SKM-1 (cell line): Measurements from ENCODE around the gene DNAAF3.
A peak's percentile ranks its signal among the peaks of the same experiment; 100 is the strongest.
"Not testable (repeated sequence)": the region's sequence is repeated elsewhere in the genome, so short reads cannot be mapped to it uniquely, and the experiment has no call there.

ENCODE experiments used
- DNase-seq: peaks from one replicate; lab custom pipeline; 2025; ENCODE audit not compliant: unreplicated experiment; lab: John Stamatoyannopoulos, UW

Gene DNAAF3

GRCh38 chr19:55166530-55167268, at the start of gene DNAAF3:
DNAAF3 (minus strand) TSS chr19:55166613; CDS start chr19:55166413, 200 bp downstream.
- peak; percentile 88 for DNase-seq

GRCh38 chr19:55213547-55213946, 47.1 kb upstream of the DNAAF3 start:
- no peak for DNase-seq

- DNase-seq = no peak
These were observed 46.0 kb upstream of the DNAAF3 start for GRCh38 chr19:55212447-55212846.

GRCh38 chr19:55209693-55210472, 43.5 kb upstream of the DNAAF3 start:
- DNase-seq = no peak

GRCh38 chr19:55208880-55209692, 42.7 kb upstream of the DNAAF3 start, which contains the start of gene PTPRH:
PTPRH (minus strand) TSS chr19:55209501; CDS start chr19:55209433, 68 bp downstream.
- DNase-seq = no peak

- DNase-seq = peak; percentile 10
These were observed 40.5 kb upstream of the DNAAF3 start for GRCh38 chr19:55206664-55207500.

GRCh38 chr19:55202199-55202598, 35.8 kb upstream of the DNAAF3 start:
- DNase-seq = not testable (repeated sequence)

GRCh38 chr19:55199620-55200204, 33.3 kb upstream of the DNAAF3 start:
- DNase-seq = no peak

GRCh38 chr19:55198651-55199050, 32.2 kb upstream of the DNAAF3 start:
- no peak for DNase-seq

GRCh38 chr19:55197528-55197927, 31.1 kb upstream of the DNAAF3 start:
- DNase-seq = no peak

GRCh38 chr19:55196803-55197202, 30.4 kb upstream of the DNAAF3 start:
- no peak for DNase-seq

GRCh38 chr19:55193481-55193880, 27.1 kb upstream of the DNAAF3 start:
- peak; percentile 1 for DNase-seq

GRCh38 chr19:55189403-55189835, 23.0 kb upstream of the DNAAF3 start:
- DNase-seq = no peak

GRCh38 chr19:55188625-55189024, 22.2 kb upstream of the DNAAF3 start:
- no peak for DNase-seq

- no peak for DNase-seq
These were observed 19.7 kb upstream of the DNAAF3 start for GRCh38 chr19:55186080-55186479.

GRCh38 chr19:55181740-55182139, 15.3 kb upstream of the DNAAF3 start:
- no peak for DNase-seq

GRCh38 chr19:55179606-55180484, 13.4 kb upstream of the DNAAF3 start, which contains the start of gene SYT5:
SYT5 (minus strand) TSS chr19:55180289; CDS start chr19:55179041, 1,248 bp downstream.
- DNase-seq = no peak

- DNase-seq = peak; percentile 1
These were observed 12.6 kb upstream of the DNAAF3 start for GRCh38 chr19:55178781-55179599.
